DMS153 treated with DMSO at 0.1 percent for 48 hours (cell line): ENCODE data around the gene IDH3B.
A peak's percentile ranks its signal among the peaks of the same experiment; 100 is the strongest.
"Not testable (repeated sequence)": the region's sequence is repeated elsewhere in the genome, so short reads cannot be mapped to it uniquely, and the experiment has no call there.

Experiments
- DNase-seq: peaks from one replicate; lab custom pipeline; 2025; ENCODE audit not compliant: unreplicated experiment; lab: John Stamatoyannopoulos, UW

The IDH3B gene

DNA sequence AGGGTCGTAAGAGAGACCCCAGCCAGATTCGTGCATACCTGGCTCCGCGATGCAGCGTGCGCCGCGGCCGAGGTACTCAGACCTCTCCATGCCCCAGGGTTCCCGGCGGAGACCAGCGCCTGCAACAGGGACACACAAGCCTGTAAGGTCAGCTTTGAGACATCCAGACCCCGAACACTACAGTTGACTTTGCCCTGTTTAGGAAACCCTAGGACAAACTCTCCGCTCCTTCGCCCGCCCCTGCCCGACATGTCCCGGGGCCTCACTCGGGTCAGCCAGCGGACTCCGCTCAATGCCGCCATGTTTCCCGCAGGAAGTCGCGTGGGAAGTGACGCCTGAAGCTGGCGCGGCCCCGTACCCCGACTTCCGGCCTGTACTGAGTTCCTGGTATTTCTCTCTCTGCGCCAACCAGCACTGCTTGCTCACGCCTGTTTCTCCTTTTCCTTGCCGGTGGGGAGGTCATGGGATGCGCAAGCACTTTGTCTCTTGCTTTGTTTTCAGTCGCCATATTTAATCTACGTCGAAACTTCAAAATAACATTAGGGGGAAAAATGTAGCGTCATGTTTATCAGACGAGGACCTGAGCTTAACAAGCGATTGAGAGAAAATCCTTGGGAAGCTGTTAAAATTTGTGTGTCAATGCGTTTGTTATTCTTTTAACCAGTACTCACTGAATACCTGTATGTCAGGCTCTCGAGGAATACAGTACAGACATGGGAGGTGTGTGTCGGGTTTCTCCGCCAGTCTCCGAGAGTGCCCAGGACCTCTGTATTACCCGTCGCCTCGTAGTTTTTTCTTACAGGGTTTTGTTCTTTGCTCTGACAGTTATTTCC is at the start of gene IDH3B:
Gene IDH3B, minus strand, starts transcription at position 330 of the 833 bp plus-strand sequence. Its CDS starts 28 bp downstream, at position 302.
- peak; percentile 71 for DNase-seq

DNA sequence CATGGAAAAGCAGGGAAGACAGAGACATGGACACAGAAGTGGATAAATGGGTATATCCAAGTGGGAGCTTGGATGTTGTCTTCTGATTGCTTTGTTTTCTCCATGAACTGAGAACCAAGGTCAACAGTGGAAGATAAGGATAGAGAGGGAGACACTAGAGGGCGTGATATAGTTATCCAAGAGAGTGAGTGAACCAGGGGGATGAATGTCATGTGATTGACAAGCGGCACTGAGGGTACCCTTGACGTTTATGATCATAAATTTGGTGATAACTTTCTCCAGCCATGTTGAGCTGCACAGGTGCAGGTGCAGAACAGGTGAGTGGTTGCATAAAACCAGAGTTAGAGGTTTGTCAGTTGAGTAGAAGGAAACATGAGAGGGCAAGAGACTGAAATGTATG is 49.3 kb upstream of the IDH3B start:
- no peak for DNase-seq

DNA sequence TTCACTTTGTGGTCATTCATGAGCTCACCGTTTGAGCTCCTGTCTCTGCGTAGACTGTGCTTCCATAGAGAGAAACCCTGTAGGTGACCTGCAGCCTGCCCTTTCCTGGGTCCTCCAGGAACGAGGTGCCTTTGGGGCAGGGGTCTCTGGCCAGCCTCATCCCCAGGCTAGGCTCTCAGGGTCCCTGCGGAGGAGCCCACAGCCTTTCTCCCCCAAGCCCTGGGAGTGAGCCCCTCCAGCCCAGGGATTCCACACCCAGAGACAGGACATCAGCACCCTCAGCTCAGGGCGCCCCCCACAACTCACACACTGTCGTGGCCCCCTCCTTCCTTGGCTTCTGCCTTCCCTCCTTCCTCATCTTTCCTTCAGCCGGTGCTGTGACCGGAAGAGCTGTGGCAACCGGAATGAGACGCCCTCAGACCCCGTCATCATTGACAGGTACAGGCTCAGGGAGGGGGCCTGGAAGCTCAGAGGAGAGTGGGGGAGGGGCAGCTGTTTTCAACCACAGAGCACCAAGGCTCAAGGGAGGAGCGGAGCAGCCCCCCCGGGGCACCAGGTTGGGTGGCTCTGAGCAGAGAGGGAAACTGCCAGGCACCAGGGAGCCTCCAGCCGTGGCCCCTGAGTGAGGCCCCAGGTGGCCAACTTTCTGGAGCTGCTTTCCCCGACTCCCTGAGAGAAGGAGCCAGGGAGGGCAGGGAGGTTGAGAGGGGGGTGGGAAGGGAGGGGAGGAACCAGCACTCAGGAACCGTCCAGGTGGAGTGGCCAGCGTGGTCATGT is 45.4 kb upstream of the IDH3B start:
- no peak for DNase-seq

DNA sequence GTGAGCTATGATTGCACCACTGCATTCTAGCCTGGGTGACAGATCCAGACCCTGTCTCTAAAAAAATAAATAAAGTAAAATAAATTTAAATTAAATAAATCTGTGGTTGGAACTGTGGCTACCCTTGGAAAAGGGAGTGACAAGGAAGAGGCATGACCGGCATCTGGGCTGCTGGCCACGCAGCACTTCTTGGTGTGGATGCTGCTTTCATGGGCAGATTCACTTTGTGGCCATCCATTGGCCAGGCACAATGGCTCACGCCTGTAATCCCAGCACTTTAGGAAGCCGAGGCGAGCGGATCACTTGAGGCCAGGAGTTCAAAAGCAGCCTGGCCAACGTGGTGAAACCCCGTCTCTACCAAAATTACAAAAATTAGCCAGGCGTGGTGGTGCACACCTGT is 44.6 kb upstream of the IDH3B start:
- no peak for DNase-seq

DNA sequence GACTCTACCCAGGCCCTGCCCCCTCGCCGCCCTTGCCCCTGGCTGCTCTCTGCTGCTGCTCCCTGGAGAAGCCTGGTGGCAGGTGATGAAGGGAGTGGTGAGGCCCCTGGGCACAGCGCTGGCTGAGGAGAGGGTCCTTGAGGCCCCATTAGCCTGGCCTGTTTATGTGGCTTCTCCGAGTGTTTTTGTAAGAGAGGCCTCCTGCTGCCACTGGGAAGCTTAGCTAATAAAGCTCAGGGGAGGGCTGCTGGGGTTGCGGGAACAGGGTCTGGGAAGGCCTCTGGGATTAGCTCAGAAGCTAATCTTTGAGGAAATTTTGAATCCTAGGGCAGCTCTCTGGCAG is 44.0 kb upstream of the IDH3B start:
- no peak for DNase-seq

DNA sequence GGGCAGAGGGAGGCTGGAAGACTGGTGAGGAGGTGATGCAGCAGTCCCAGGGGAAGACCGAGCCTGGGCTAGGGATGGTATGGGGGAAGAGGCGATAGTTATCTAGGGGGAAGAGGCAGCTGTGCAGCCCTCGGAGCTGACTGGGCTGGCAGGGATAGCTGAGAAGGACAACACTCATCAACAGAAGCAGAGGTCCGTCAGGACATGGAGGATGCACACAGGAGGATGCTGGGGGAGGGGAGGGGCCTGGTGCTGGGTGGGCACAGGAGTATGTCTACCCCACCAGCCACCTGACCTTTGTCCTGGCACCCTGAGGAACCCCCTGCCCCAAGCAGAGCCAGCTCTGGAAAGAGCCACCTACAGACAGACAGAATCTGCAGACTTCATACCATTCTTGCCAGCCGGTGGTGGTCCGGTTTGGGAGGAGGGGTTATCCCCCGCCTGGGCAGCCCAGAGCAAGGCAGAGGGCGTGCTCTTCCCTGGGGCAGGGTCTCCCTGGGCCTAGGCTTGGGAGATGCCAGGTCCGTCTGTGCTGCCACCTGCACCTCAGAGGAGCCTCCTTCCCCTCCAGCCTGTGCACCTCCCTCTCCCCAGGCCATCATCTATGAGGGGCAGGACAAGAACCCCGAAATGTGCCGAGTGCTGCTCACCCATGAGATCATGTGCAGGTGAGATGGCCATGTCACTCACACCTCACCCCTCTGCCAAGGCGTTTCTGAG is 43.5 kb upstream of the IDH3B start:
- DNase-seq, result no peak

DNA sequence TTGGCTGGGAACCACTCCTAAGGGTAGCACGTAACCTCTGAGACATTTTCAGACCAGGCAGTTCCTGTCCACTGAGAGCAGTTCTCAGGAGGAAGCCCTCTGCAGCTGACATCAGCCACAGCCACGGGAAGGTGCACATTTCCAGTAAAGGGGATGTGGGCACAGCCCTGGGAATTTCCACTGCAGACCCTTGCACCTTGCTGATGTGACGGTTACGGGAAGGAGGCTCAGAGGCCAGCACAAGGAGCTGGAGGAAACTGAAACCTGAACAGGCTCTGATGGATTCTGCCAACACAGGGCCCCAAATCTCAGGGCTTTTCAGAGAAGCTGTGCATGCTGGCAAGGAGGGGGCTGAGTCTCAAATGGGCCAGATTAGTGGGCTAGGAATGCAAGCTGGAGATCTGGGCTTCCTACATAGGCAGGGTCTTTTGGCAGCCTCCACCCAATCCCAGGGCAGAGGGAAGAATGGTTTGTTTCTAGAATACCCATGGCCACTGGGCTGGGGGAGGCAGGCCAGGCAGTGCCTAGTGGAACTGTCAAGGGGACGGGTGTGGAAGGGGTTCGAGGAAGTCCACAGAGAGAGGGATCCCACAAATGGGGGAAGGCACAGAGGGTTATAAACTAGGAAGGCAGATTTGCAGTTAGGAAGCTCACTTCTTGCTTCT is 42.8 kb upstream of the IDH3B start:
- no peak for DNase-seq

DNA sequence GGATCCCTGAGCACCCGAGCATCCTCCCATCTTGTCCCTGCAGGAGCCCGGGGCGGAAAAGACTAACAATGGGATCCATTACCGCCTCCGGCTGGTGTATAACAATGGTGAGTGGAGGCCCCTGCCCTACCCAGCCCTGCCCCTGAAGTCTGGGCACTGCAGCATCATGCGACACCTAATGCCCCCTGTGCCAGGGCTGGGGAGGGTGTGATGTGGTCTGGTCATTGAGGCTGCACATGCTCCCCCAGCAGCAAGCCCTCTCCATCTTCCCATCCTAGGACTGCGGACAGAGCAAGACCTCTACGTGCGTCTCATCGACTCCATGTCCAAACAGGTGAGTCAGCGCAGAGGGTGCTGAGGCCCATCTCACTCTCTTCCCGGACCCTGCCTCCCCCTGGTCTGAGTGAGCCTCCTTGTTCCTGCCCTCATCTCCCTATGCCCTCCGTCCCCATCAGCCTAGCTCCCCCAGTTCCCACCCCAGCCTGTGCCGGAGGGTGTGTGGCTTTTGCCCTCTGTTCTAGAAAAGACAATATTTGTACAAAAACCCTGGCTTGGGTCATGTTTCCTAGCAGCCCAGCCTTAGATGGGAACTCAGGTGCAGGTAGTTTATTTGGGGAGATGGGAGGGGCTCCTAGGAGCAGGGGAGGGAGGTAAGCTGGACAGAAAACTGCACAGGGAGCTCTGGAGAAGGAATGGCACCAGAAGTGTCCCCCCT is 42.1 kb upstream of the IDH3B start:
- DNase-seq, result no peak

DNA sequence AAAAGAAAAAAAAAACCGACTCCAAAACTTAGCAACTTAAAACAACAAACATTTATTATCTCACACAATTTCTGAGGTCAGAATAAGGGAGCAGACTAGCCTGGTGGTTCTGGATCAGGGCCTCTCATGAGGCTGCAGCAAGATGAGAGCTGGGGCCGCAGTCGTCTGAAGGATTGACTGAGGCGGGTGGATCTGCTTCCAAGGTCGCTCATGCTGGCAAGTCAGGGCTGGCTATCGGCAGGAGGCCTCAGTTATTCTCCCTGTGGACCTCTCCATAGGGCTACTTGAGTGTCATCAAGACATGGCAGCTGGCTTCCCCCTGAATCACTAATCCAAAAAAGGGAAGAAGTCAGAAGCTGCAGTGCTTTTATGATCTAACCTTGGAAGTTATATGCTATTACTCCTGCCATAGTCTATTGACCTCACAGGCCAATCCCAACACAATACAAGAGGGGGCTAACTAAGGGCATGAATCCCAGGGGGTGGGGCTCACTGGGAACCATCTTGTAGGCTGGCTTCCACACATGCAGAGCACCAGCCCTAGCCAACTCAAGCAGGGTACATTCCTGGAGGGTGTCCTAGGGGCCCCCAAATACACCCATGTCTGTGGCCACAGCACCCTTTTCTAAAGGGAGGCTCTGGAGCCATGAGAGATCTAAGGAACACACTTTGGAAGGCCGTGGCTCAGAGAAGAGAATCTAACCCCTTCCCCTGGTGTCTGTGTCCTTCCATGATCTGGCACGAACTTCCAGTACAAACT is 39.9 kb upstream of the IDH3B start:
- no peak for DNase-seq

DNA sequence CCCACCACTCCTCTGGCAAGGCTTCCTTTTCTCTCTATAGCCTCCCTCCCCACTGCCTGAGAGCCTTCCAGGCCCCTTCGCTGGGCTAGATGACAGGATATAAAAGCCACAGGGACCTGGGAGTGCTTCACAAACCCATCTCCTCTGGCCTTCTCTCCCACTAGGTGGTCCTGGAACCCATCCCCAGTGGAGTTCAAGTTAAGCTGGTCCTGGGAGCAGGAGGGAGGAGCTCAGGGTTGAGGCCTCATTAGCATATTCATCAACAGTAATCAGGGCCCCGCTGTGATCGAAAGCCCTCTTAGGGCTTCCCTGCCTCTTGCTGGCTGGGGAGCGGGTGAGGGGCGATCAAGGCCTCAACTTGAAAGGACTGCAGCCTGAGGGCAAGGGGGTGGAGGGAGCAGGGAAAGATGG is 37.7 kb upstream of the IDH3B start:
- no peak for DNase-seq

DNA sequence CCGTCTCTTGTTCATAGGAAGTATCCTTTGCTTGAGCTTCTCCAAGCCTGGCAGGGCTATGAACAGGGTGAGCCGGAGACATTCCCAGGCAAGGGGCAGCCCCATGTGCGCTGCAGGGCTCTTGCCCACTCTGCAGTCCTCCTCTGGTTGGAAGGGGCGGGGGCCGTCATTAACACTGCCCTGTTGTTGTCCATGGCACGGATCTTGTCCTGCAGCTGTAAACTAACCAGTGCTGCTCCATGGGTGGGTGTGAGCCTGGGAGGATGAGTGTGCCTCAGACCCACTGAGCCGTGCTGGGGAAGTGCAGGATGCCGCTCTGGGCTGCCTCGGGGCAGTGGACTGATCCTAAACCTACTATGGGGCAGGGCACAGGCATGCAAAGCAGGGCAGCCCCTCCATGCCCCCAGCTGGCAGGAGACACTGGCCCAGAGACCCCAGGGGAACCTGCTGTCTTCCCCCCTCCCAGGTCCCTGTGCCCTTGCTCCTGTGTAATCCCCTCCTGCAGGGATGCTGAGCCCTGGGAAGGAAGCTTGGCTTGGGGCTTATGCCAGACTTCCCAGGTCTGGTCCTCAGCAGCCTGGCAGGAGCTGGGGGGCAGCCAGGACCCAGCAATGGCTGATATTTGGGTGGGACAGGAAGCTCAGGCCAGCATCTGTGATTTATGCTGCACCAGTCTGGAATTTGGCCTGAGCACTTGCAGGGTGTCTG is 37.1 kb upstream of the IDH3B start:
- DNase-seq, result no peak

DNA sequence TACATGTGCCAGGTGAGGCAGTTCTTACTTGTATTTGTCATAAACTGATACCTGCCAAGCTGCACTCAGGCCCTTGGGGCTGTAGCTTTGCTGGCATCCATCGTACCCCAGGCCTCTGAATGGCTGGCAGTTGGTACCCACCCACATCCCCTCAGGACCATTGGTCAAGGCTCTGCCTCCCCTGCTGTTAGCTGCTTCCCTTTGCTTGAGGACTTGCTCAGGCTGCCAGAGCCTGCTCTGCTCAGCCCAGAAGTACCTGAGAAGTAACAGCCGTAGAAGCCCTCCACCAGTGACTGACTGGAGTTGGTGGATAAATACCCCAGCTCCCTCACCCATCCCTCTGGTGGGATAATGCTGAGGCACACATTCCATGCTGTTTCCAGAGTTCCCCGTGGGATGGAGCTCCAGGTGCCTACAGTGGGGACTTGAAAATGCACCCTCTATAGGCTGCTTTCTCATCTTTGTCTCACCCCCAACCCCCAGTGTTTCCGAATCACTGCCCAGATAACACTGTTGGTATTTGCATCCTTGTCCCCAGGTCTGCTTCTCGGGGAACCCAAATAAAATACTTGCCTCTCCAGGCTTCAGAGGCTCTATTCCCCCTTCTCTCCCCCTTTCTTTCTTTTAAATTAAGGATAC is 35.9 kb upstream of the IDH3B start:
- DNase-seq, result no peak

DNA sequence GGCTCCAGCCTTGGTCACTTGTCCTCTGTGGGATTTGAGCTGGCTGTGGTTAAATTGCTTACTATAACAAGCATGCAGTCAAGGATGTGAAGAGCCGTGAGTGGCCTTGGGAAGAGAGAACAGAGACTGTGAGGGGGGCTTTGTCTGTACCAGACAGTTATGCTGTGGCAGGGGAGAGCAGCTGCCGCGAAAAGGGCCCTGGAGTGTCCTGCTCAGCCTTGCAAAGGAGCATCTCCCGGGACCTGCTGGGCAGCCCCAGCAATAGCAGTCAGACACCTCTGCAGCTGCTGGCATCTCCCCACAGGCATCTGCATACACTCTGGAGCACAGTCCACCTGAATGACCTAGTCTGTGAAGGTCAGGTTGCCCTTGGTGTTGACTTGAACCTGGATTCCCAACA is 34.9 kb upstream of the IDH3B start:
- no peak for DNase-seq

DNA sequence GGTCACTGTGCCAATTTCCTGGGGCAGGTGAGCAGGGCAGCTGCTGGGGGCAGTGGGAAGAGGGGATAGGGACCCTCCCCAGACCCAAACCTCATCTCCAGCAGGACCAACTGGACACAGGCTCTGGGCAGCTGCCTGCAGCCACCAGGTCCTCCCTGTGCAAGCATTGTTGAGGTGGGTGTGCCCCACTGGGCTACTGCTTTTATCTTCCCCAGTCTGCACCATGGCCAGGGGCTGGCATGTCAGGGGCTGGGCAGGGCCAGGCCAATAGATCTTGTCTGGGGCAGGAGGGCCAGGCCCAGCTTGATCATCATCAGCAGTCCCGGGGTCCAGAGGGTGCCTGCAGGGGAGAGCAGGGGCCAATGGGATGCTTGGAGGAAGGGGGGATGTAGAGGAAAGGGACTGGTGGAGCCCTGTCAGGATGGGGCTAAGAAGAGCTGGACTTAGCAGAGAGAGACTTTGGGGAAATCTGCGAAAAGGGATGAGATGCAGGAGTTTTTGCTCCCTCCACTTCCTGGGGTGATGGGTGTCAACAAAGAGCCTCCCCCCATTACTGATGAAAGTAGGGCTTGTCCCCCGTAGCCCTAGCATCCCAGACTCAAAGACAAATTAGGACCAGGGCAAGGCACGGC is 34.3 kb upstream of the IDH3B start:
- no peak for DNase-seq

DNA sequence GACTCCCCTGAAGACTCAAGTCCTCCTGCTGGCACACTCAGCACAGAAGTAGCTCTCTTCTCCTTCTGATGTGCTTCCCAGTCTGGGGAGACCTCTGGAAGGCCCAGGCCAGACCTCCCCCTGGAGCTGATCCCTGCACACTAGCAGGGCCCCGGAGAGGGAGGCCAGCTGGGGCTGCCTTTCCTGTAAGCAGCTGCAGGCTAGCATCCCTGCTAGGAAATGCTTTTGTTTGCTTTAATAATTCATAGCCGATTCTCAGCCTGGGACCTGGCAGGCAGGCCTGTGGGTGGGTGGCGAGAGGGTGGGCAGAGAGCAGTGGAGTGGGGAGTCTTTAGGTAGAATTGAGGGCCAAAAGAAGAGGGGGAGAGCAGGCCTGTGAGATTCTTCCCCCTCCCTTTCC is 33.8 kb upstream of the IDH3B start:
- DNase-seq, result no peak

DNA sequence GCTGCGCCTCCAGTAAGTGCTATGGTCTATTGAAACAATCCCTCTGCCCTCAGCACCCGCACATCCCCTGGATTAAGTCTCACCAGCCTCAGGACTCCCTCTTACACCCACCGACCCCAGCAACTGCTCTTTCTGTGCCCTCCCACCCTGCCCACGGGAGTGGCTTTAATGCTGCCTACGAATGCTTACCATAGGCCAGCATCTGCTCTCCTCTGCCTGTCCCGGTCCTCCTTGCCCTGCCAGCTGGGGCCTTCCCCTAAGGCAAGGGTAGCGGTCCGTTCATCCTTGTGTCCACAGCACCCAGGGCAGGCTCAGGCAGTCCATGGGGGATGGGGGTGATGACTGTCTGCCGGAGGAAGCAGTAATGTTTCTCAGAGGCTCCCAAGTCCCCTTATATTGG is 32.6 kb upstream of the IDH3B start:
- DNase-seq, result no peak

DNA sequence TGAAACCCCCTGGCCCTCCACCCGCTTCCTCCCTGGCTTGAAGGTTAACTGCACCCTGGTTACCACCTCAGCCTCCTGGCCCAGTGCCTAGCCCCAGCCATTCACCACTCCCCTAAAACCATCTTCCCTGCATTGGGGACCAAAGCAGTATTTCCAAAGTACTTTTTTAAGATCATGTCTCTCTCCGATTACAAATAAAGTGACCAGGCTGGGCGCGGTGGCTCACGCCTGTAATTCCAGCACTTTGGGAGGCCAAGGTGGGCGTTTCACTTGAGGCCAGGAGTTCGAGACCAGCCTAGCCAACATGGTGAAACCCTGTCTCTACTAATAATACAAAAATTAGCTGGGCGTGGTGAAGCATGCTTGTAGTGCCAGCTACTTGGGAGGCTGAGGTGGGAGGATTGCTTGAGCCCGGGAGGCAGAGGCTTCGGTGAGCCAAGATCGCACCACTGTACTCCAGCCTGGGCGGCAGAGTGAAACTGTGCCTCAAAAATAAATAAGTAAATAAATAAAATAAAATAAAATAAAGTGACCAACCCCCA is 32.0 kb upstream of the IDH3B start:
- DNase-seq, result not testable (repeated sequence)
